ENCODE data around the gene IGFBP7.

Gene IGFBP7

DNA sequence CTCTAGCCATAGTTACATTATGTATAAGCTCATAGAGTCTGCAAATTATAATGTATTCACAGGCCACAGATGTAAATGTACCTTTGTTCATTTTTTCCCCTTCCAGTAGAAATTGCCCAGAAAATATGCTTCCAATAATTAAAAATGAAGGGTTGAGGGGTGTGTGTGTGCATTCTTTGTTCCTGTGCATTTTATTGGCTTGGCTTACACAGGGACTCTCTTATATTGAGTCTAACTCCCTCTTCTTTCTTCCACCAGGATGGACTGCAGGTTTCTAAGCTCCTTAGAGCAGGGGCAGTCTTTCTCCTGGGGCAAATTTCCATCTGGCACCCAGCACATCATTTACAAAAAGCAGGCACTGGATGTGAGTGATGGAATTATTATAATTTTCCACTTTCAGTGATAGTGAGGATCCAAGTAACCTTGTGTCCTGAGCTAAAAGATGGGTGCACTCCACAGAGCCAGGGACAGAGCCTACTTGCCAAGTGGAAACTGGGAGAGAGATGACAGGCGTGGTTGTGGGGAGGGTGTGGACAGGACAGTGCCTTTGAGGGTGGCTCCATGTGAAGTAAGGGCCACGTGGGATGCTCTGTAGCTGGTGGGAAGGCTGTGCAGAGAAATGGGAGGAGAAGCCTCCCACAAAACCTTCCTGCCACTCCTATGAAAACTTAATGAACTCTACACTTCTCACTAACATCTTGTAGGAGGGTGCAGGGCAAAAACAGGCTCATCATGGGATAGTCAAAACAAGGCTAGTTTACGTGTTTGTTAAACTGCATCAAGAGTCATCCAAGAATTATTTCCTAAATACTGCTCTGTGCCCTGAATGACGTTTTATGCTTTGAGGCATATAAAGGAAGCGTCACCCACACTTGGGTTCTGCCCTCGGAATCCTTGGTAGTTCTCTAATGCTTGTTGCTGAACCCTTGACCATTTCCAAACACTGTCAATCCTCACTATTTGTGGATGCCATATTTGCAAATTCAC, 16.0 kb downstream of the IGFBP7 start:
- no peaks in the 10 kb centered on the region for H3K9me3 ChIP-seq (ENCODE audit: insufficient read depth, low read depth, low read length)
- peaks cover 18% of the 10 kb centered on the region for H3K4me1 ChIP-seq (ENCODE audit: insufficient read depth, low read length, poor library complexity, severe bottlenecking)
- H3K4me3 ChIP-seq (ENCODE audit: low read length, poor library complexity, severe bottlenecking): no peak overlapping the region
- no peak overlapping the region for H2AFZ ChIP-seq (ENCODE audit: low read length)
- no peaks in the 10 kb centered on the region for H3K36me3 ChIP-seq (ENCODE audit: insufficient read depth, low read length)
- no peaks in the 10 kb centered on the region for H3K27me3 ChIP-seq (ENCODE audit: insufficient read depth, low read length, poor library complexity, severe bottlenecking)
- H3K79me2 ChIP-seq (ENCODE audit: insufficient read depth, low read length): peaks cover 61% of the 10 kb centered on the region
- H3K4me2 ChIP-seq (ENCODE audit: low read depth, low read length, poor library complexity, severe bottlenecking): no peak overlapping the region
- H3F3A ChIP-seq (ENCODE audit: low read depth): no peaks in the 10 kb centered on the region
- TF ChIP-seq EZH2phosphoT487 (IDR thresholded peaks at IDR 0.05; ENCODE audit: borderline replicate concordance): no peak
- TF ChIP-seq, protein P1, sequence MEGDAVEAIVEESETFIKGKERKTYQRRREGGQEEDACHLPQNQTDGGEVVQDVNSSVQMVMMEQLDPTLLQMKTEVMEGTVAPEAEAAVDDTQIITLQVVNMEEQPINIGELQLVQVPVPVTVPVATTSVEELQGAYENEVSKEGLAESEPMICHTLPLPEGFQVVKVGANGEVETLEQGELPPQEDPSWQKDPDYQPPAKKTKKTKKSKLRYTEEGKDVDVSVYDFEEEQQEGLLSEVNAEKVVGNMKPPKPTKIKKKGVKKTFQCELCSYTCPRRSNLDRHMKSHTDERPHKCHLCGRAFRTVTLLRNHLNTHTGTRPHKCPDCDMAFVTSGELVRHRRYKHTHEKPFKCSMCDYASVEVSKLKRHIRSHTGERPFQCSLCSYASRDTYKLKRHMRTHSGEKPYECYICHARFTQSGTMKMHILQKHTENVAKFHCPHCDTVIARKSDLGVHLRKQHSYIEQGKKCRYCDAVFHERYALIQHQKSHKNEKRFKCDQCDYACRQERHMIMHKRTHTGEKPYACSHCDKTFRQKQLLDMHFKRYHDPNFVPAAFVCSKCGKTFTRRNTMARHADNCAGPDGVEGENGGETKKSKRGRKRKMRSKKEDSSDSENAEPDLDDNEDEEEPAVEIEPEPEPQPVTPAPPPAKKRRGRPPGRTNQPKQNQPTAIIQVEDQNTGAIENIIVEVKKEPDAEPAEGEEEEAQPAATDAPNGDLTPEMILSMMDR (conservative IDR thresholded peaks at IDR 0.05; ENCODE audit: low read length): no peak
- H3K9ac ChIP-seq (ENCODE audit: low read depth, low read length, poor library complexity, severe bottlenecking): no peak overlapping the region
- H3K9me2 ChIP-seq (replicated peaks; ENCODE audit: low read depth, low read length): no peaks in the 10 kb centered on the region
- no peaks in the 10 kb centered on the region for H4K20me1 ChIP-seq (ENCODE audit: insufficient read depth, low read length, poor library complexity, severe bottlenecking)

DNA sequence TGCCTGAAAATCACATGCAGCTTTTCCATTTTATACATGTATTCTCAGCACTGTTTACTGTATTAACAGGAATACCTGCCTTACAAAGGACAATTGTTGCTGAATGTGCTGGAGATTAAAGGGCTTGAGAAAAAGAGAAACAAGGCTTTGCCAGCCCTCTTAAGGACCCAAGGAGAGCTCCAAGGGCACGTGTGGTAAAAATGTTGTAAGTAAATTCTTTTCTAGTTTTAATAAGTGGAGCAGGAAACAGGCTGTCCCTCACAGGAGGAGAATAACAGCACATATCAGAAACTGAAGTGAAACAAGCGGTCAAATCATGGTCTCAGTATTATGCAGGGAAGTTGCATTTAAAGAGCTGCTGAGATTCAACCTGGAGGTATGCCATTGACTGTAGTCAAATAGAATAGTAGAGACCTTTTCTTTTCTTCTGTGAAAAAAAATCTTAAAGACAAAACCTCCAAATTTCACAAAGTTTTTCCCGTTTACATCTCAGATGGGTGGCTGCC, 18.5 kb downstream of the IGFBP7 start:
- H3K9ac ChIP-seq (ENCODE audit: low read depth, low read length, poor library complexity, severe bottlenecking): no peak overlapping the region
- no peak overlapping the region for H3K4me3 ChIP-seq (ENCODE audit: low read length, poor library complexity, severe bottlenecking)
- TF ChIP-seq, protein P1 (conservative IDR thresholded peaks at IDR 0.05; ENCODE audit: low read length): no peak
- TF ChIP-seq EZH2phosphoT487 (IDR thresholded peaks at IDR 0.05; ENCODE audit: borderline replicate concordance): no peak
- no peaks in the 10 kb centered on the region for H4K20me1 ChIP-seq (ENCODE audit: insufficient read depth, low read length, poor library complexity, severe bottlenecking)
- H3K4me1 ChIP-seq (ENCODE audit: insufficient read depth, low read length, poor library complexity, severe bottlenecking): peaks cover 10% of the 10 kb centered on the region
- no peak overlapping the region for H3K4me2 ChIP-seq (ENCODE audit: low read depth, low read length, poor library complexity, severe bottlenecking)
- H3K9me2 ChIP-seq (replicated peaks; ENCODE audit: low read depth, low read length): no peaks in the 10 kb centered on the region
- no peaks in the 10 kb centered on the region for H3K27me3 ChIP-seq (ENCODE audit: insufficient read depth, low read length, poor library complexity, severe bottlenecking)
- H3K79me2 ChIP-seq (ENCODE audit: insufficient read depth, low read length): peaks cover 40% of the 10 kb centered on the region
- H3K36me3 ChIP-seq (ENCODE audit: insufficient read depth, low read length): no peaks in the 10 kb centered on the region
- no peaks in the 10 kb centered on the region for H3K9me3 ChIP-seq (ENCODE audit: insufficient read depth, low read depth, low read length)
- H3F3A ChIP-seq (ENCODE audit: low read depth): no peaks in the 10 kb centered on the region
- no peak overlapping the region for H2AFZ ChIP-seq (ENCODE audit: low read length)

DNA sequence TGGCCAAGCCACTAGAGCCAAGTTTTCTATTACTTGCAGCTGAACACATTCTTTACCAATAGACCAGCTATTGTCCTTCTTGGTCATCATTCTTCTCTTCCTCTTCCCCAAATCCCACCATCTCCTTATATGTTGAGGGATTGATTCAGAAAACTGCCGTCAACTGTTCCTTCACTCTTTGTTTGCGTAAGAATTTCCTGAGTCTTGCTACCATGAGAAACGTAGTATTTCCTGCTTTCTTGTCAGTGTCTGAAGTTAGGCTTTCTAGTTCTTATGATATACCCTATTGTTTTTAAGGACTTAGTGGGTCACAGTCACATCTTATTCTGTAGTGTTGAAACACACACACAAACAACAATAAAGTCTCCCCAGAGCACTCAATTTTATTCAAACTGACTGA, 20.1 kb downstream of the IGFBP7 start:
- H3K9ac ChIP-seq (ENCODE audit: low read depth, low read length, poor library complexity, severe bottlenecking): no peak overlapping the region
- H3K79me2 ChIP-seq (ENCODE audit: insufficient read depth, low read length): peaks cover 24% of the 10 kb centered on the region; the same call in 1 of the 2 replicates
- no peaks in the 10 kb centered on the region; the same call in 1 of the 2 replicates for H3F3A ChIP-seq (ENCODE audit: low read depth)
- H3K36me3 ChIP-seq (ENCODE audit: insufficient read depth, low read length): no peaks in the 10 kb centered on the region
- no peak overlapping the region for H3K4me2 ChIP-seq (ENCODE audit: low read depth, low read length, poor library complexity, severe bottlenecking)
- H3K27me3 ChIP-seq (ENCODE audit: insufficient read depth, low read length, poor library complexity, severe bottlenecking): no peaks in the 10 kb centered on the region
- no peaks in the 10 kb centered on the region for H4K20me1 ChIP-seq (ENCODE audit: insufficient read depth, low read length, poor library complexity, severe bottlenecking)
- TF ChIP-seq, protein P1 (conservative IDR thresholded peaks at IDR 0.05; ENCODE audit: low read length): no peak
- TF ChIP-seq EZH2phosphoT487 (IDR thresholded peaks at IDR 0.05; ENCODE audit: borderline replicate concordance): no peak
- H3K9me3 ChIP-seq (ENCODE audit: insufficient read depth, low read depth, low read length): no peaks in the 10 kb centered on the region
- no peak overlapping the region for H3K4me3 ChIP-seq (ENCODE audit: low read length, poor library complexity, severe bottlenecking)
- no peak overlapping the region for H2AFZ ChIP-seq (ENCODE audit: low read length)
- no peaks in the 10 kb centered on the region for H3K9me2 ChIP-seq (replicated peaks; ENCODE audit: low read depth, low read length)
- peaks cover 10% of the 10 kb centered on the region for H3K4me1 ChIP-seq (ENCODE audit: insufficient read depth, low read length, poor library complexity, severe bottlenecking)
